GM23248 (cell line): ENCODE results near the gene CTNNAL1.

Source experiments
- EZH2 ChIP-seq: fragments of 200-600 bp; sonication (generic); IDR thresholded peaks from 2 replicates; pipeline ENCODE4 v1.6.1; 2018; ENCODE audit warnings: antibody characterized with exemption, mild to moderate bottlenecking; ENCODE audit not compliant: insufficient read depth, poor library complexity, severe bottlenecking
- EZH2phosphoT487 ChIP-seq: fragments of 200-600 bp; sonication (generic); IDR thresholded peaks from 2 replicates; pipeline ENCODE4 v1.6.1; 2018; ENCODE audit warnings: antibody characterized with exemption, moderate library complexity, mild to moderate bottlenecking, low read depth; ENCODE audit not compliant: insufficient read depth

DNA sequence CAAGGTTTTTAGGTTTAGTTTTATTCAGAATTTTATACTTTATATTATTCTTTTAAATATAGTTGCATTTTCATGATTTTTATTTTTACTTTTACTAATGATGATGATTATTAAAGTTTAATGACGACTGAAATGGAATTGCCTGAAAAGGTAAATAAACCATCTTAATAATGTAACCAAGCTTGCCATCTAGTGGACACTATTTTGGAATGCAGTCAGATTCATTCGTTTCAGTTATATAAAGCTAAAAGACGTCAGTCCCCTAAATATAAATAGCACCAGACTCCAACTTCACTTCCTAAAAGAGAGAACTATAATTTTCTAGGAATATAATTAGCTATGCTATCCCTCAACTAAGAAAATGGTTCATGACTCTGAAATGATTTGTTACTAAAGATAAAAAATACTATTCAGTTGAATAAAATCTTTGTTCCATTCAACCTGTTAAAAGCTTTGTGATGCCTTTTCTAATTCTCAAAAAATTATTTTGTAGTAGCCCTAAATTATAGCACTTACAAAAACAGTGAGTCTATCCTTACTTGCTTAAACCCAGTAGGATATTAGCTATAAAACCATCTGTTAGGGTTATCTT is 59.2 kb downstream of the CTNNAL1 start:
- no peak for TF ChIP-seq EZH2phosphoT487
- no peak for TF ChIP-seq EZH2
